RWPE2 (cell line): ENCODE results near the gene SPCS1.

Source experiments
- ATAC-seq: fragments of 200-7000 bp; cut with Tn5 transposase; 3 replicates; pipeline ENCODE4 v1.9.1; 2021; ENCODE audit warnings: low read depth
- DNase-seq: peaks from one replicate; pipeline ENCODE4 v3.0.0-alpha.2; 2020; ENCODE audit warnings: low spot score
- H3K27ac ChIP-seq: fragments of 450-650 bp; 2 replicates; pipeline ENCODE4 v1.5.1; 2017; ENCODE audit warnings: mild to moderate bottlenecking; ENCODE audit not compliant: poor library complexity, severe bottlenecking
- H3K27me3 ChIP-seq: fragments of 250-450 bp; sonication (Bioruptor Pico); 2 replicates; pipeline ENCODE4 v1.5.1; 2021; ENCODE audit warnings: mild to moderate bottlenecking, moderate library complexity; ENCODE audit not compliant: insufficient read depth, poor library complexity, severe bottlenecking
- H3K36me3 ChIP-seq: fragments of 250-450 bp; sonication (Bioruptor Pico); 2 replicates; pipeline ENCODE4 v1.5.1; 2020; ENCODE audit warnings: low read depth, mild to moderate bottlenecking, moderate library complexity
- H3K4me1 ChIP-seq: fragments of 250-450 bp; sonication (Bioruptor Pico); 2 replicates; pipeline ENCODE4 v1.5.1; 2021; ENCODE audit warnings: mild to moderate bottlenecking, moderate library complexity; ENCODE audit not compliant: insufficient read depth, poor library complexity, severe bottlenecking
- H3K4me3 ChIP-seq: fragments of 250-450 bp; sonication (Bioruptor Pico); 2 replicates; pipeline ENCODE4 v1.5.1; 2021; ENCODE audit warnings: mild to moderate bottlenecking, moderate library complexity; ENCODE audit not compliant: severe bottlenecking
- H3K9me3 ChIP-seq: fragments of 250-450 bp; sonication (Bioruptor Pico); 2 replicates; pipeline ENCODE4 v1.5.1; 2021; ENCODE audit warnings: mild to moderate bottlenecking, moderate library complexity; ENCODE audit not compliant: severe bottlenecking
- TF ChIP-seq, protein P1 (sequence below): fragments of 450-650 bp; IDR thresholded peaks from one replicate; pipeline ENCODE4 v1.5.1; 2017; ENCODE audit warnings: mild to moderate bottlenecking, moderate library complexity; ENCODE audit not compliant: poor library complexity, severe bottlenecking

The SPCS1 gene

DNA sequence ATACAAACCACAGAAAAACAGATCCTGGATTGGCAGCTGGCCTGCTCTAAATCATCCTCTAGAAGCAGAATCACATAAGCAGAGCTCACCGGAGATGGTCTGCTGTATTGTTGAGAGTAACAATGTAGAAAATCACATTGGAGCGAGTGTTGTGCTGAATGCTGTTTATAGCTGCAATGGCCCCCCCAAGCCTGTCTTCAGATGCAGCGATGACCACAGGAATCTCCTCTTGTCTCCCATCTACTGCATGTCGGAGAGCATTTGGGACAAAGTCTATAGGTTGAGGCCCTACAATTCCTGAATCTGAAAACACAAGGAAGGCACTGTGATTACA lies 8.3 kb upstream of the SPCS1 start:
- Histone ChIP-seq H3K27ac (no peak overlapping the region), H3K9me3 (no peaks in the 10 kb centered on the region), H3K36me3 (peaks cover 87% of the 10 kb centered on the region), H3K27me3 (no peaks in the 10 kb centered on the region), H3K4me1 (no peaks in the 10 kb centered on the region), H3K4me3 (no peak overlapping the region)
- no peak for DNase-seq
- 0 out of 3 replicates have a peak, but pooled peaks have one; percentile 4 for ATAC-seq
- TF ChIP-seq, protein P1, sequence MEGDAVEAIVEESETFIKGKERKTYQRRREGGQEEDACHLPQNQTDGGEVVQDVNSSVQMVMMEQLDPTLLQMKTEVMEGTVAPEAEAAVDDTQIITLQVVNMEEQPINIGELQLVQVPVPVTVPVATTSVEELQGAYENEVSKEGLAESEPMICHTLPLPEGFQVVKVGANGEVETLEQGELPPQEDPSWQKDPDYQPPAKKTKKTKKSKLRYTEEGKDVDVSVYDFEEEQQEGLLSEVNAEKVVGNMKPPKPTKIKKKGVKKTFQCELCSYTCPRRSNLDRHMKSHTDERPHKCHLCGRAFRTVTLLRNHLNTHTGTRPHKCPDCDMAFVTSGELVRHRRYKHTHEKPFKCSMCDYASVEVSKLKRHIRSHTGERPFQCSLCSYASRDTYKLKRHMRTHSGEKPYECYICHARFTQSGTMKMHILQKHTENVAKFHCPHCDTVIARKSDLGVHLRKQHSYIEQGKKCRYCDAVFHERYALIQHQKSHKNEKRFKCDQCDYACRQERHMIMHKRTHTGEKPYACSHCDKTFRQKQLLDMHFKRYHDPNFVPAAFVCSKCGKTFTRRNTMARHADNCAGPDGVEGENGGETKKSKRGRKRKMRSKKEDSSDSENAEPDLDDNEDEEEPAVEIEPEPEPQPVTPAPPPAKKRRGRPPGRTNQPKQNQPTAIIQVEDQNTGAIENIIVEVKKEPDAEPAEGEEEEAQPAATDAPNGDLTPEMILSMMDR: no peak

DNA sequence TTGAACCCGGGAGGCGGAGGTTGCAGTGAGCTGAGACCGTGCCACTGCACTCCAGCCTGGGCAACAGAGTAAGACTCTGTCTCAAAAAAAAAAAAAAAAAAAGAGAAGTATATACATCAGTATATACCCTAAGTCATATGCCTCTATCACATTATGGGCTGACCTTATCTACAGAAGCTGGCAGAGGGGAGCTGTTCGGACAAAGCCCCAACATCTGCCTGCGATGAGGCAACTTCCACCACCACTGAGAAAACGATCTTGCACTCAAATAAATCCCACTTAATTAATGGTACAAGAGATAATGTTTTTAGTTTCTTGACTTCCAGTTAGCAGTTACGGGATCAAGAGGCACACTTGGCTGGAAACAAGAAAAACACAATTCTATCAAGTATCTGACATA lies 2.6 kb upstream of the SPCS1 start:
- no peak overlapping the region for H3K27ac ChIP-seq
- peaks cover 9% of the 10 kb centered on the region for H3K4me1 ChIP-seq
- no peaks in the 10 kb centered on the region for H3K27me3 ChIP-seq
- no peak for DNase-seq
- no peaks in the 10 kb centered on the region for H3K9me3 ChIP-seq
- peaks cover 38% of the 10 kb centered on the region for H3K36me3 ChIP-seq
- TF ChIP-seq, protein P1: no peak
- H3K4me3 ChIP-seq: no peak overlapping the region
- ATAC-seq: no peak

DNA sequence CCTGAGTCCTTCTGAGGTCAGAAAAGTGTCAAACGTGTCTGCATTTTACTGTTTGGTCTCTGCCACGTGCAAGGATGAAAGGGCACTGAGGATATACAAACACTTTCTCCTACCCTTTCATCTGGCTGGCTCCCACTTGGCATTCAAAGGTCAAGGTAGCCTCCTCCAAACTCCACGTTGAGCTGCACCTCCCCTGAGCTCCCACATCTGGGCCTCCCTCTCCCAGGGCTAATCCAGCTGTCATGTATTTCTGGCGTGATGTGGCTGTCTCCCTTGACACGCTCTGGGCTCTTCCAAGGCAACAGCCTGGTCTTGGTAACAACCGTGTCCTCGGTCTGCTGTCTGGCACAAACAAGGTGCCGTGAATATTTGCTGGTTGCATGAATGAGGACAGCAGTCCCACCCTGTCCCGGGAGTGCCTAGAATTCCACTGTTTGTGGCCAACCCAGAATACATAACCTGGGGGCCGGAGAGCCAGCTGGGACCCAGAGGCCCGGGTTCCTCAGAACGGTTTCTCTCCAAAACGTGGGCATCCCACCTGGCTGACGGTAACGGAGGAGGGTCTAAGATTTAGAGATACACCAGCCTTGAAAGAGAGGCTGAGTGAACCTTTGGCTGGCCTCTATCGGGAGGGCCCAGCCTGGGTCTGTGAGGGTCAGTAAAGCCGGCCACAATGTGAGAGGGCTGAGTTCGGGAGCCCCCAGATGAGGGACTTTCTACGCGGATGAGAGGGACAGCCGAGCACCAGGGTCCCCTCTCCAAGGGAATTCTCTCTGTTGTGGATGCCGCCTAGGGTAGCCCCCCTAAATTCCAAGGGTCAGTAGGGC lies 1.1 kb upstream of the SPCS1 start:
- Histone ChIP-seq H3K4me1 (peaks cover 9% of the 10 kb centered on the region), H3K27ac (peak overlapping the region; percentile 64), H3K4me3 (peak overlapping the region; percentile 97), H3K9me3 (no peaks in the 10 kb centered on the region), H3K36me3 (peaks cover 31% of the 10 kb centered on the region), H3K27me3 (no peaks in the 10 kb centered on the region)
- DNase-seq (no peak), ATAC-seq (peak; percentile 22)
- TF ChIP-seq, protein P1: no peak

DNA sequence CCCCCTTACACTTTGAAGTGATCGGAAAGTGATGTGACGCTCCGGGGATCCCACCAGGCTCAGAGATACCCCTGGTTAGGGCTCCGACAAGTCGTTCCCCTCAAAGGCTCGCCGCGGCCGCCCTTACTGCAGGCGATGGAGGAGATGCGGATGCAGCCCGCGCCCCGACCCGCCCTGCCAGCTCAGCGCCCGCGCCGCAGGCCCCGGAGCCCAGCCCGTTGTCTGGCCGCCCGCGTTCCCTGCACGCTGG lies 543 bp upstream of the SPCS1 start:
- H3K4me3 ChIP-seq: peak overlapping the region; percentile 97
- ATAC-seq (no peak), DNase-seq (peak; percentile 64)
- TF ChIP-seq, protein P1: no peak
- no peaks in the 10 kb centered on the region for H3K27me3 ChIP-seq
- peaks cover 9% of the 10 kb centered on the region for H3K4me1 ChIP-seq
- H3K9me3 ChIP-seq: no peaks in the 10 kb centered on the region
- peak overlapping the region; percentile 64 for H3K27ac ChIP-seq
- peaks cover 26% of the 10 kb centered on the region for H3K36me3 ChIP-seq

DNA sequence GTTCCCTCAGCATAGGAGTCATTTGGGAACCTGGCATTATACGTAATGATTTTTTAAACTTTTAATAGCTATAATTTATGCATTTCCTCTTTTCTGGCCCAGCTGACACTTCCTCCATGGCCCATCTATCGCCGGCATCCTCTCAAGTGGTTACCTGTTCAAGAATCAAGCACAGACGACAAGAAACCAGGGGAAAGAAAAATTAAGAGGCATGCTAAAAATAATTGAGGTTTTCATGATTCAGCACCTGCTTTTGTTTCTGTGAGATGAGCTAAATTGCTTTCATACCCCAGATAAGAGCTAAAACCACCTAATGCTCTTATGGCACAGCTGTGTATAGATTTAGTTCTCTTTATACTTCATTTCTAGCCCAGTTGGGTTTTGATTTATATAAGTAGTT lies 1.7 kb downstream of the SPCS1 start:
- Histone ChIP-seq H3K9me3 (no peaks in the 10 kb centered on the region), H3K27me3 (no peaks in the 10 kb centered on the region), H3K27ac (no peak overlapping the region), H3K4me3 (no peak overlapping the region), H3K36me3 (peaks cover 30% of the 10 kb centered on the region), H3K4me1 (peaks cover 9% of the 10 kb centered on the region)
- DNase-seq: no peak
- TF ChIP-seq, protein P1: no peak
- ATAC-seq: no peak
